22Rv1 (cell line): ENCODE data around the gene SMIM14.
A peak's percentile ranks its signal among the peaks of the same experiment; 100 is the strongest.

ENCODE experiments used
- H3K27ac ChIP-seq: fragments of 450-650 bp; 2 replicates; pipeline ENCODE4 v1.5.1; 2017
- CTCF ChIP-seq: fragments of 450-650 bp; IDR thresholded peaks from 2 replicates; pipeline ENCODE4 v1.5.1; 2017; ENCODE audit warnings: mild to moderate bottlenecking
- ZFX ChIP-seq: fragments of 450-650 bp; IDR thresholded peaks from 2 replicates; pipeline ENCODE4 v1.6.1; 2017; ENCODE audit warnings: antibody characterized with exemption, borderline replicate concordance

The SMIM14 gene

GRCh38 chr4:39613093-39613656 is 25.5 kb downstream of the SMIM14 start:
- TF ChIP-seq CTCF (no peak), ZFX (no peak)
- peak overlapping the region; percentile 77 for H3K27ac ChIP-seq

GRCh38 chr4:39609454-39609931 is 29.2 kb downstream of the SMIM14 start:
- no peak overlapping the region for H3K27ac ChIP-seq
- TF ChIP-seq ZFX (no peak), CTCF (no peak)

GRCh38 chr4:39608451-39608850 is 30.2 kb downstream of the SMIM14 start:
- no peak overlapping the region for H3K27ac ChIP-seq
- no peak for TF ChIP-seq ZFX
- no peak for TF ChIP-seq CTCF

- no peak overlapping the region for H3K27ac ChIP-seq
- TF ChIP-seq CTCF (no peak), ZFX (no peak)
Observed at GRCh38 chr4:39606747-39607146, 31.9 kb downstream of the SMIM14 start.

GRCh38 chr4:39597695-39598381 is 40.8 kb downstream of the SMIM14 start:
- no peak for TF ChIP-seq ZFX
- TF ChIP-seq CTCF = no peak
- H3K27ac ChIP-seq = no peak overlapping the region

GRCh38 chr4:39596971-39597370 is 41.7 kb downstream of the SMIM14 start:
- TF ChIP-seq CTCF (no peak), ZFX (no peak)

GRCh38 chr4:39591290-39591689 is 47.4 kb downstream of the SMIM14 start:
- H3K27ac ChIP-seq = no peak overlapping the region
- TF ChIP-seq CTCF (no peak), ZFX (no peak)

More at GRCh38 chr4:39596971-39597370, 41.7 kb downstream of the SMIM14 start:
- H3K27ac ChIP-seq = no peak overlapping the region
